HG02870 (cell line): ENCODE results near the gene GPR37L1.
"Not testable (repeated sequence)": the region's sequence is repeated elsewhere in the genome, so short reads cannot be mapped to it uniquely, and the experiment has no call there.

Source experiments
- ATAC-seq: cut with Tn5 transposase; IDR thresholded peaks from one replicate; pipeline ENCODE4 v1.9.1; 2021; ENCODE audit warnings: mild to moderate bottlenecking, moderate library complexity; ENCODE audit not compliant: unreplicated experiment

GPR37L1 gene

DNA sequence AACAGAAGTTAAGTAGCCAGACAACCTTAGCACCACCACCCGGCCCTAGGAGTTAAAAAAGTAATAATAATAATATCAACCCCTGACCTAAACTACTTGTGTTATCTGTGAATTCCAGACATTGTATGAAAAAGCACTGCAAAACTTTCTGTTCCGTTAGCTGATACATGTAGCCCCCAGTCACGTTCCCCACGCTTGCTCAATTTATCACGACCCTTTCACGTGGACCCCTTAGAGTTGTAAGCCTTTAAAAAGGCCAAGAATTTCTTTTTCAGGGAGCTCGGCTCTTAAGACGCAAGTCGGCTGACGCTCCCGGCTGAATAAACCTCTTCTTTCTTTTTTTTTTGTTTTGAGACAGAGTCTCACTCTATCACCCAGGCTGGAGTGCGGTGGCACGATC lies 44.3 kb downstream of the GPR37L1 start:
- ATAC-seq = not testable (repeated sequence)

DNA sequence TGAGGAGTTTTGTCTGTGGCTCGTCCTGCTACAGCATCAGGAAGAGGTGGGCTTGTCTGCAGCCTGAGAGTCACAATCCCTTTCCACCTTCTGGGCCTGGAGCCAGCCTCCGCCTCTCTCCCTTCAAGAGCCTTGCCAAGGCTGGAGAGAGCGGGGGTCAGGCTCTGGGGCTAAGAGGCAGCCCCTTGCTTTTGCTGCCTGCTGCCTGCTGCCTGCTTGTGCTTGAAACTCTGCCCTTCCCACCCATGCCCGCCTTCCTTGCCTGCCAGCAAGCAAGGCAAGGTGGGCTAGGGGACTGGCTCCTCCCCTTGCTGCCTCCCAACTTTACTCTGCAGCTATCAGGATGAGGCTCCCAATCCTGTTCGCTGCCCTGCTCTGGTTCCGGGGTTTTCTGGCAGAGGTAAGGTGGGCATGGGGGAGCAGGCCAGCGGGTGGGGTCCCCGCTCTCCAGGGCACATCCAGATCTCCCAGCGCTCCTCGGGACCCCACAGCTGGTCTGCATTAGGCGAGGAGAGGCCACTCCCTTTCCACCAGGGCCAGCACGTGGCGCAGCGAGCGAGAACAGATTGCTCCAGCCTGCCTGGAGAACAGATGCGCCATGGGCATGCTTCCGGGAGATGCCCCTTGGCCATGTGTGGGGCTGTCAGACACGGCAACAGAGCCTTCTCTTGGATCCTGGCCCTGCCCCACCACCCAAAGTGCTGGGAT lies 45.1 kb downstream of the GPR37L1 start:
- ATAC-seq = no peak

DNA sequence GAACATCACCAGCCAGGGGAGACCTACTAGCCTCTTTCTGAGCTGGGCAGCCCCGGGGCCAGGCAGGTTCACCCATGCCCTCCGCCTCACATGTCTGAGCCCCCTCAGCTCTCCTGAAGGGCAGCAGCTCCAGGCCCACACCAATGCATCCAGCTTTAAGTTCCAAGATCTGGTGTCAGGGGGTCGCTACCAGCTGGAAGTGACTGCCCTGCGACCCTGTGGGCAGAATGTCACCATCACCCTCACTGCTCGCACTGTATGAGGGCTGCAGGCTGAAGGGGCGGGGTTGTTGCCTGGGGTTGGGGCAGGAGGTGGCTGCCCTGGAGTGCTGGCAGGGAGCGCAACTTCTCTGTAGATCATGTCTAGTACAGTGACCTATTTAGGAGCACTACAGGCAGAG lies 46.1 kb downstream of the GPR37L1 start:
- no peak for ATAC-seq

DNA sequence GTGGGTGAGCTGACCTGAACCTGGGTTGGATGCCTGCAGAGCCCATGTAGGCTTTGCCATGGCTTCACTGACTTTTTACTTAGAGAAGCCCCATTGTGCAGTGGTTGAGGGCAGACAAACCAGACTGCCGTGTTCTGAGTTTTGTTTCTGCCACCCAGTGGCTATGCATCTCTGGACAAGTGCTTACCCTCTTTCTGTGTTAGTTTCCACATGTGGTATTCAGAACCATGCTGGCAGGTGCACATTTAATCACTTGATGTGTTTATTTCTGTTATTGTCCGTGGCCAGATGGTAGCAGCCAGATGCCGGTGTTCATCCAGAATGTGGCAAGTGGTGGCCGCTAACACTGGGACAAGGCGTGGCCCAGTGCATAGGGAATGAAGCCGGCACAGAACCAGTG lies 48.0 kb downstream of the GPR37L1 start:
- ATAC-seq = no peak

DNA sequence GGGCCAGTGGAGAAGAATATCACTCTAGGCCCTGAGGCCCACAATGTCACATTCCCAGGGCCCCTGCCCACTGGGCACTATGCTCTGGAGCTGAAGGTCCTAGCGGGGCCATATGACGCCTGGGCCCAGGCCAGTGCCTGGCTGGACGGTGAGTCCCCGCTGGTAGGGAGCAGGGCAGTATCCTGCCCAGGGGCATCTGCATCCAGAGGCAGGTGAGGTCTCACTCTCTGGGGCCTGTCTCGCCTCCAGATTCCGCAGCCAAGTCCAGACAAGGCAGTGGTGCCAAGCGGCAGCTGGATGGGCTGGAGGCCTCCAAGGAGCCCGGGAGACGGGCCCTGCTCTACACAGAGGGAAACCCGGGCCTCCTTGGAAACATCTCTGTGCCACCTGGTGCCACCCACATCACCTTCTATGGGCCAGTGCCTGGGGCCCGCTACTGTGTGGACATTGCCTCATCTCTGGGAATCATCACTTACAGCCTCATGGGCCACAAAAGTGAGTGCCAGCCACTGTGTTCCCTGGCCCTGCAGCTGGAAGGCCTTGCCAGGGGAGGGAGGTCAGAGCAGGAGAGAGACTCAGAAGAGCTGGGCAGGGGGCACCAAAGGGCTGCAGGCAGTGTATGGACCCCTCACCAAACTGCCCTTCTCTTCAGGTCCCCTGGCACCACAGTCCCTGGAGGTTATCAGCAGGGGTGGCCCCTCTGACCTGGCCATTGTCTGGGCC lies 48.7 kb downstream of the GPR37L1 start:
- no peak for ATAC-seq

DNA sequence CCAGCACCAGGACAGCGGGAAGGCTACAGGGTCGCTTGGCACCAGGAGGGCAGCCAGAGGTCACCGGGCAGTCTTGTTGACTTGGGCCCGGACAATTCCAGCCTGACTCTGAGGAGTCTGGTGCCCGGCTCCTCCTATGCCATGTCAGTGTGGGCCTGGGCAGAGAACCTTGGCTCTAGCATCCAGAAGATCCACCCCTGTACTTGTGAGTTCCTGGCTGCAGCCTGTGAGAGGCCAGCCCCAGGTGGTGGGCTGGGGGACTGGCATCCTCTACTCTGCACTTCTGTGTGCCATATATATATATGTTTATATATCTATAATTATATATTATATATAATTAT lies 49.3 kb downstream of the GPR37L1 start:
- no peak for ATAC-seq

DNA sequence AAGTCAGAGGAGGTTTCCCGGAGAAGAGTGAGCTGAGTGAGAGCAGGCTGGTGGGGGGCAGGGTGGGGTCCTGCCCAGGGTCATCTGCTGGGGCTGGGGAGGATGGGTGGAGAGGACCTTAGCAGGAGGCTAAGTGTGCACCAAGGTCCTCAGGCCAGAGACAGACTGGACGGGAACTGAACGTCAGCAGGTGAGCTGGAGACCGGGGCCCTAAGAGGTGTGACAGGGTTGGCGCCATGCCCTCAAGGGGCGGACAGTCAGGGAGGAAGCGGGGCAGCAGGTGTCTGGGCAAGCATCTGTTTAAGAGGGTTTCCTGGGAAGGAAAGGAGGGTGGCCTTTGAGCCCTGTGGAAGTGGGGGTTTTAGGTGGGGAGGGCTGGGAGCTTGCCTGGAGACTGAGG lies 51.3 kb downstream of the GPR37L1 start:
- no peak for ATAC-seq

DNA sequence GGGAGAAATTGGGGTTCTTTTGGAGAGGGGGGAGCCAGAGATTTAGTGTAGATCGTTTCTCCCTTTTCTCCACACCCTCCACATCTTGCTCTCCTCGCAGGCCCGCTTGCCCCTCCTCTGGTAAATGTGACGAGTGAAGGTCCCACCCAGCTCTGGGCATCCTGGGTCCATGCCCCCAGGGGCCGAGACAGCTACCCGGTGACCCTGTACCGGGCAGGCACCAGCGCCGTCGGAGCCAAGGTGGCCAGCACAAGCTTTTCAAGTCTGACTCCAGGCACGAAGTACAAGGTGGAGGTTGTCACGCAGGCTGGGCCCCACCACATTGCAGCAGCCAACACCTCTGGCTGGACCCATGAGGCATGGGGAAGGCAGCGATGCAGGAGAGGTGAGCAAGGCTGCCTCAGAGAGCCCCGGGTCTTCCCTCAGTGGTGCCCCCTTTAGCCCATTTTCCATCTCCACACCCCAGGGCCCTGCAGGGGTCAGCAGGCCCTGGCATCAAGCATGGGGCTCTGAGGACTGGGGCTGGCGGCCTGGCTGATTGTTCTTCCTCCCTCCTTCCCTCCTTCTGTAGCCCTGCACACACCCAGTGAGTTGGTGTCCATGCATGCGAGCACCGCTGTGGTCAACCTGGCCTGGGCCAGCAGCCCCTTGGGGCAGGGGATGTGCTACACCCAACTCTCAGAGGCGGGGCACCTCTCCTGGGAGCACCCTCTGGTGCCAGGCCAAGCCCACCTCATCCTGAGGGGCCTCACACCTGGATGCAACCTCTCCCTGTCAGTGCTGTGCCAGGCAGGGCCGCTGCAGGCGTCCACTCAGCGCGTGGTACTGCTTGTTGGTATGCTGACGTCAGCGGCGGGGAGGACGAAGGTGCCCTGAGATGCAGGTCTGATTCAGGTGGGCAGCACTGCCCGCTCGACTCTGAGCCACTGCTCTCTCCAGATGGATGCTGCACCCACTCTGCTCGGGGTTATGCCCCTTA lies 54.5 kb downstream of the GPR37L1 start:
- ATAC-seq = no peak

DNA sequence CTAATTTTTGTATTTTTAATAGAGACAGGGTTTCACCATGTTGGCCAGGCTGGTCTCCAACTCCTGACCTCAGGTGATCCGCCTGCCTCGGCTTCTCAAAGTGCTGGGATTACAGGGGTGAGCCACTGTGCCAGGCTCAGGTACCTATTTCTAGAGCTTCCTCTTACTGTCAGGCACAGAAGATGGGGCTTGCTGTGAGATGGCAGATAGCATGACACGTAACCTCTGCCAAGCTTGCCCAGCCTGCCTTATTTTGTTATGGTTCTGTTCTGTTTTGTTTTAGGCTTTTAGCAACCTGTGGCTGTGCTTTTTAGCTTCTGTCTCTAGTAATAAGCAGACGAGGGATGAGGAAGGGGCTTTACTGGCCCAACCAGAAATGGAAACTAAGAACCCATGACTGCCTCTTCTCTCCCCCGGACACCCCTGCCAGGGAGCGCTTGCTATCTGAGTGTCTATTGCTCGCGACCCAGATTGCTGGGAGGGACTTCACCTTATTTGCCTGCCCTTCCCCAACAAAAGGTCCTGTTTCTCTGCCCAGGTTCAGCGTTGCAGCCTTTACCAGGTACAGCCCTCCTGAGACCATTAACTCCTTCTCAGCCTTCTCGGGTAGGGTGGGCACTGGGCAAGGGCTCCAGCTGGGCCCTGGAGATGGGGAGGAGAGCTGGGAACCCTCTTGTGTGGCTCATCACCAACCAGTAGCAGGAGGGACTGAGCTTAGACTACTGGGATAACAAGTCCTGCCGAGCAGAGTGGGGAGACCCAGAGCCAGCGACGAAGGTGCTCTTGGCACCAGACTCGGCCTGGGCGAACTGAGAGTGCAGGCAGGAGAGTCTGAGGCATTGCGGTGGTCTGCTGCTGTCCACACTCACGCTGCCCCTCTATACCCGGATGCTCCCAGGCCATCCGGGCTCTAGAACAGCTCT lies 57.4 kb downstream of the GPR37L1 start:
- ATAC-seq = peak; percentile 60

DNA sequence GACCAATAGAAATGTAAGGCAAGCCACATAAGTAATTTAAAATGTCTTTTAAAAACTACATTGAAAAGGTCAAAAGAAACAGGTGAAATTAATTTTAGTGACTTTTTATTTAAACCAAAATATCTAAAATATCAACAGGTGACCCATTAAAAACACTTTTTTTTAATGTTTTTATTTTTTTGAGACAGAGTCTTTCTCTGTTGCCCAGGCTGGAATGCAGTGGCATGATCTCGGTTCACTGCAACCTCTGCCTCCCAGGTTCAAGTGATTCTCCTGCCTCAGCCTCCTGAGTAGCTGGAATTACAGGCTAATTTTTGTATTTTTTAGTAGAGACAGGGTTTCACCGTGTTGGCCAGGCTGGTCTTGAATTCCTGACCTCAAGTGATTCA lies 58.0 kb downstream of the GPR37L1 start:
- ATAC-seq = not testable (repeated sequence)

DNA sequence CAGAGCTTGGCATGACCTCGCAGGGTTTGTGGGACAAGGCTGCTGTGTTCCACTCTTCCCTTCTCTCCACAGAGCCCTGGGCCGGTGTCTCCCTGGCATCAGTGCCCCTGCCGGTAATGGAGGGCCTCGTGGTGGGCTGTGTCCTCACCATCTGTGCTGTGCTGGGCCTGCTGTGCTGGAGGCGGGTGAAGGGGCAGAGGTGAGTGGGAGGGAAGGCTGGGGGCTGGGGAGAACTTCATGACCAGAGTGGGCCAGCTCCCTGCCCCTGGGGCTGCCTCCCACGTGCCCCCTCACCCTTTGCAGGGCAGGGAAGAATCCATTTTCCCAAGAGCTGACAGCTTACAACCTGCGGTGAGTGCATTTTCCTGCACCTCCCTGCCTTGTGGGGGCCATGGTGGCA lies 58.9 kb downstream of the GPR37L1 start:
- ATAC-seq = no peak

DNA sequence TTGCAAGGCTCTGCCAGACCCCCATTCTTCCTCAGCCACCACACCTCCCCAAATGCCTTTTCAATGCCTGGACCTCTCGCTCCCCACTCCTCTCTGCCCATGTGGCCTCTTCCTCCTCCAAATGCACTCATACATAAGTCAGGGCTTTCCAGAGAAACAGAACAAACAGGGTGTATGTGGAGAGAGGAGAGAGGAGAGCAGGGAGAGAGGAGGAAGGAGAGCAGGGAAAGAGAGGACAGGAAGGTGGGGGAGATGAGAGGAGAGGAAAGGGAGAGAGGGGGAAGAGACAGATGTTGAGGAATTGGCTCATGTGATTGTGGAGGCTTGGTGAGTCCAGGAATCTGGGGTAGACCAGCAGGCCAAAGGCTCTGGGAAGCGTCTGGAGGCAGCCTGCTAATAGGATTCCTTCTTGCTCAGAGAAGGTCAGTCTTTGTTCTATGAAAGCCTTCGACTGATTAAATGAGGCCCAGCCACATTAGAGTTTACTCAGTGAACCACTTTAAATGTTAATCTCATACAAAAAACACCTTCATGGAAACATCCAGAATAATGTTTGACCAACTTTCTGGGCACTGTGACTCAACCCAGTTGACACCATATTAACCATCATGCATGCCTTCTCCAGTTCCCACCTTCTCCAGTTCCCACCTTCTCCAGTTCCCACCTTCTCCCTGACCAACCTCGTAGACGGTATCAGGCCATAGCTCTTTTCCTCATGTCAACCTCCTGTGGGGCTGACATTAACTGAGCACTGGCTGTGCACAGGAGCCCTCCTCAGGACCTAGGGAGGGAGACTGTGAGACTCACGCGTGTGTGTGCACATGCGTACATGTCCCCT lies 59.5 kb downstream of the GPR37L1 start:
- no peak for ATAC-seq
